ENCODE measurements around the gene PWWP2B.
A peak's percentile ranks its signal among the peaks of the same experiment; 100 is the strongest.
"Not testable (repeated sequence)": the region's sequence is repeated elsewhere in the genome, so short reads cannot be mapped to it uniquely, and the experiment has no call there.

Gene PWWP2B

DNA sequence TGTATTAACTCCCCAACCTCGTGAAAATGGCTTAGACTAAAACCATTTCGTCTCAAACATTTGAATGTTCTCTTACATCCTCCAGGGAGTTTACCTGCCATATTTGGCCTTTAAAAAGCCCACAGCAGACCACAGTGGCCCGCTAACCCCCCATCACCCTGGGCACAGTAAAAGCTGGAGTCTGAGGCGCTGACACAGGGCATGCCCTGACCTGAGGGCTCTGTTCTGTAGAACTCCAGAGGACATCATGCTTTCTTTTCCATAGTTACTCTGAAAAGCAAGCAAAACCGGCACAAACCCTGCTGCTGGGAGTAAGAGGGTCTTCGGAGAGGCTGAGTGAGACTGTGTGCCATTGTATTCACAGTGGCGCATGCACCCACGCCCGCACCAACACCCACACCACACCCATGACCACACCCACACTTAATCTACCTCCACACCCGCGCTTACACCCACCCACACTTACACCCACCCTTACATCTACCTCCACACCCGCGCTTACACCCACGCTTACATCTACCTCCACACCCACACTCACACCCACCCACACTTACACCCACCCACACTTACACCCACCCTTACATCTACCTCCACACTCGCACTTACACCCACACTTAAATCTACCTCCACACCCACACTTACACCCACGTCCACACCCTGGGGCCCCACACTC, 32.9 kb upstream of the PWWP2B start:
- DNase-seq, result peak; percentile 50 to 96

GRCh38 chr10:132364594-132364970, 32.4 kb upstream of the PWWP2B start:
- DNase-seq, result peak in 1 of 2 donors; percentile 89

- DNase-seq, result no peak
These were observed 31.9 kb upstream of the PWWP2B start for GRCh38 chr10:132365102-132365501.

DNA sequence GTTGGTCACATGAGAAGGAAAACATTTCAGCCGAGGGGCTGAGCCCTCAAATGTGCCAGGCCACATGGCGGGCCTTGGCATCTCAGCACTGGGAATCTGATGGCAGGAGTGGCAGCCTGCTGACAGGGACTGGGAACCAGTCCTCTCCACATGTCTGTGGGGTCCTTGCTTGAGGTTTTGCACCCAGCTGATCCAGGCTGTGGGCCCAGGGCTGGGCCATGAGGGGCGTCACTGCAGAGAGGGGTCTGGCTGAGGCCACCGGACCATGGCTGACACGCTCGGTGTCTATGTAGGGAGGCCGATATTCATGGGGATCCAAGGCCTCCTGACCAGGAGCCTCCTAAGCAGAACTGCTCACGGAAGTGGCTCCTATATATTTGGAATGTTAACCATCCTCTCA, 31.0 kb upstream of the PWWP2B start:
- no peak for DNase-seq

GRCh38 chr10:132366499-132366898, 30.5 kb upstream of the PWWP2B start:
- DNase-seq, result no peak

DNA sequence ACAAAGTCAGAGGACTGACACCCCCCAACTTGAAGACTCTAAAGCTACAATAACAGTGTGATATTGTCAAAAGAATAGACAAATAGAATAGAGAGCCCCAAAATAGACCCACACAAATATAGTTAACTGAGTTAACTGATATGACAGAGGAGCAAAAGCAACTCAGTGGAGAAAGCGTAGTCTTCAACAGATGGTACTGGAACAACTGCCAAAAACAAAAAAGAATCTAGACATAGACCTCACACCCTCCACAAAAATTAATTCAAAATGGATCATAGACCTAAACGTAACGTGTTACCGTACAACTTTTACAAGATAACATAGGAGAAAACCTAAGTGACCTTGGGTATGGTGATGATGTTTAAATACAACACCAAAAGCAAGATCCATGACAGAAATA, 28.6 kb upstream of the PWWP2B start:
- no peak for DNase-seq

DNA sequence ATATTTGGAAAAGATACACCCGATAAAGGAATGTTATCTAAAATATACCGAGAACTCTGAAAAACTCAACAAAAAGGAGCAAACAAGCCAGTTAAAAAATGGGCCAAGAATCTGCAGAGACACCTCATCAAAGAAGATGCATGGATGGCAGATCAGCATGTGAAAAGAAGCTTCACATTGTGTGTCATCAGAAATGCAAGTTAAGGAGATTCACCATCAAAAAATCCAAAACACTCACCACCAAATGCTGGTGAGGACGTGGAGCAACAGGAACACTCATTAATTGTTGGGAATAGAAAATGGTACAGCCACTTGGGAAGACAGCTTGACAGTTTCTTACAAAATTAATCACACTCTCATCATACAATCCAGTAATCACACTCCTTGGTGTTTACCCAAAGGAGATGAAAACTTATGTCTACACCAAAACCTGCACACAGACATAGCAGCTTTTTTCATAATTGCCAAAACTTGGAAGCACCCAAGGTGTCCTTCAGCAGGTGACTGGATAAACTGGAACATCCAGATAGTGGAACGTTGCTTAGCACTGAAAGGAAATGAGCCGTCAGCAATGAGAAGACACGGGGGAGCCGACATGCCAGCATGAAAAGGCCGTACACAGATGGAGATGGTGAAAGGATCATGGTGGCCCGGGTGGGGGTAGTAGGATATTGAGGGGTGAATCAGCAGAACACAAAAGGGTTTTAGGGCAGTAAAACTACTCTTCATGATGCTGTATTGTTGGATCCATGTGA, 27.9 kb upstream of the PWWP2B start:
- no peak for DNase-seq

GRCh38 chr10:132369636-132370185, 27.3 kb upstream of the PWWP2B start:
- DNase-seq, result no peak

- DNase-seq, result no peak
These were observed 26.3 kb upstream of the PWWP2B start for GRCh38 chr10:132370426-132371340.

DNA sequence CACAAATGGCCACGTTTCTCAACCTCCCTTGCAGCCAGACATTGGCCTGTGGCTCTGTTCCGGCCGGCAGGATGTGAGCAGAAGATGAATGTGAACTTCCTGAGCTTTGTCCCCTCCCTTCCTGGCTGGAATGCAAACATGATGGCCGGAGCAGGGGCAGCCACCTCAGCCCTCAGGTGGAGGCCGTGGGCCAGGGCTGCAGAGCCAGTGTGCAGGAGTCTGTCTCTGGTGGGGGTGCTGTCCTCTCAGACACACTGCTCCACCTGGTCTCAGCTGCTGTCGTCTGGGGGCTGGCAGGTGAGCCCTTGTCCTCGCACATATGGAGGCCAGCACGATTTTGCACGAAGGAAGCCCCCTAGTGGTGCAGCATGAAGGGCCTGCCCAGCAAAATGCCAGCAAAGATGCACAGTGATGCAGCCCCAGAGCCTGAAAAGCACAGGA, 25.3 kb upstream of the PWWP2B start:
- DNase-seq, result no peak

- DNase-seq, result no peak
These were observed 24.4 kb upstream of the PWWP2B start for GRCh38 chr10:132372516-132373095.

DNA sequence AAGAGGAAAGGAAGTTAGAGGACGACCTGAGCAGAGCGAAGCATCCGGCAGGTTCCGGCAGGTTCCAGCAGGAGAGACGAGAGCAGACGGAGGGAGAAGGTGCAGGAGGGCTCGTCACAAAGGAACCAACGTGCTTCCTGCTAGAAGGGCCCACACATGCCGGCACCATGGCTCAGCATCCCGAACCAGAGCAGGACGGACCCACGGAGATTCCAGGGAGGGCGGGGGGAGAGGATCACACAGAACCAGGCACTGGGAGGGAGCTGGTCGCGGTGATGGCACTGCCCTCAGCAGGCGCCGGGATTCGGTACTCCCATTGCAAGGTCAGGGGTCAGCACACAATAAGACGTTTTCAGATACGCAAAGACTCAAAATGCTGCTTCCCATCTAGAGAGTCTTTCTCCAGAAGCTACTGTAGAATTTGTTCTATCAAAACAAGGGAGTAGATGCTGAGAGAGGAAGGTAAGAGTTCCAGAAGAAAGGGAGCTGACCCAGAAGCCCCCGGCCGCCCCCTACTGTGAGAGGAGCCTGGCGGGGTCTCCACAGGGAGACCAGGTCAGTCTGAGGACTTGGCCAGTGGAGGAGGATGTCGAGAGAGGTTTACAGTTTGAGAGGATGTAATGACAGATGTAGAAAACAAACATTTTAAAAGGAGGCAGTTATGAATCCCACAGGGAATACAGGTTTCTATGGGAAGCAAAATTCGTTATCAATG, 23.6 kb upstream of the PWWP2B start:
- DNase-seq, result no peak

- no peak for DNase-seq
These were observed 22.8 kb upstream of the PWWP2B start for GRCh38 chr10:132374176-132374575.

- DNase-seq, result no peak
These were observed 22.4 kb upstream of the PWWP2B start for GRCh38 chr10:132374612-132375011.

DNA sequence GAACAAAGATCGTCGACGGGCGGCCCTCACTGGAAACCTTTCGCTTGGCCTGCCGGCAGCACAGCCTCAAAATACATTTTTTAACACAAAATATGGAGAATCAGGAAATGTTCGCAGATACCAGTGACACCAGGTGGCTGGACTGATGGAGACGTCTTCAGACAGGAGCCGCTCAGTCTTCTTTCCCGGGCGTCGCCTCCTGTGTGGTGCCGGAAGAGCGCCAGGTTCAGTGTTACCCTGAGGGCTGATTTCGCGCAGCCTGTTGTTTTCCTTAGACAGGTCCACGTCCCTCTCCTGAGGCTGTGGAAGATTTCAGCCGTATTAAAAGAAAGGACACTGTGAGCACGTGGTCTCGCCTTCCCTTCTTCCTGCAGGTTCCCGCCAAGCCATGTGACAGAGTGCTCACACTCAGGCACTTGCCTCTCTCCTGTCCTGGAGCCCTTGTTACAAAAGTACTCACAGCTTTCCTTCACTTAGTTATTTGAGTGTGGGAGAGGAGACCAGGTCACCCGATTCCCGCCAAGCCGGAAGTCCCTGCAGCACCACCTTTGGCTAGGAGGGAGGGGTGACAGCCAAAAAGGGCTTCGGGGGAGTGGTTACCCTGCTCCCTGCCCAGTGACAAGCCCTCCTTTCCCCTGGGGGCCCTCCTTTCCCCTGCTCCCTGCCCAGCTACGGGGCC, 21.7 kb upstream of the PWWP2B start:
- DNase-seq, result no peak

- DNase-seq, result peak; percentile 24 to 59
These were observed 21.2 kb upstream of the PWWP2B start for GRCh38 chr10:132375795-132376297.

- no peak for DNase-seq
These were observed 20.6 kb upstream of the PWWP2B start for GRCh38 chr10:132376394-132376851.

- no peak for DNase-seq
These were observed 19.7 kb upstream of the PWWP2B start for GRCh38 chr10:132377326-132377725.

DNA sequence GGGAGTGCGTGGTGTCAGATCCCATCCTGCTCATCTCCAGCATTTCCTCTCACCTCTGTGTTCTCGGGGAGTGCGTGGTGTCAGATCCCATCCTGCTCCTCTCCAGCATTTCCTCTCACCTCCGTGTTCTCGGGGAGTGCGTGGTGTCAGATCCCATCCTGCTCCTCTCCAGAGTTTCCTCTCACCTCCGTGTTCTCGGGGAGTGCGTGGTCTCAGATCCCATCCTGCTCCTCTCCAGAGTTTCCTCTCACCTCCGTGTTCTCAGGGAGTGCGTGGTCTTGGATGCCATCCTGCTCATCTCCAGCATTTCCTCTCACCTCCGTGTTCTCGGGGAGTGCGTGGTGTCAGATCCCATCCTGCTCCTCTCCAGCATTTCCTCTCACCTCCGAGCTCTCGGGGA, 18.0 kb upstream of the PWWP2B start:
- DNase-seq, result not testable (repeated sequence)

- DNase-seq, result not testable (repeated sequence)
These were observed 16.0 kb upstream of the PWWP2B start for GRCh38 chr10:132380986-132381385.

DNA sequence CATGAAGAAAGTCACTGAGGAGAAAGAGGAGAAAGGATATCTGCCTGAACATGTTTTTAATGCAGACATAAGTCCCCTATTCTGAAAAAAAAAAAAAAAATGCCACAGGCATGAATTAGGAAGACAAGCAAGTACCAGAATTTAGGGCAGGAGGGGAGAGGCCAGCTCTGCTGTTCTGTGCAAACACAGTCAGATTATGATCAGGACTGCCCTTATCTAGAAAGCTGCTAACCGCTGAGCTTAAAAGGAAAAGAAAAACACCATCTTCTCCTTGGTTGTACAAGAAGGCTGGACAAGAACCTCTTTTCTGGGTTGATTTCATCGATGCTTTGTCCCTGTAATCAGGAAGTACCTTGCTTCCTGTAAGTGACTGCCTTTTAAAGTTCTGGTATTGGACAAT, 15.3 kb upstream of the PWWP2B start:
- DNase-seq, result peak; percentile 30 to 31

Measured in inflammatory macrophage (primary cell).